Measurements from ENCODE around the gene SLFNL1.

- TF ChIP-seq, protein P1, sequence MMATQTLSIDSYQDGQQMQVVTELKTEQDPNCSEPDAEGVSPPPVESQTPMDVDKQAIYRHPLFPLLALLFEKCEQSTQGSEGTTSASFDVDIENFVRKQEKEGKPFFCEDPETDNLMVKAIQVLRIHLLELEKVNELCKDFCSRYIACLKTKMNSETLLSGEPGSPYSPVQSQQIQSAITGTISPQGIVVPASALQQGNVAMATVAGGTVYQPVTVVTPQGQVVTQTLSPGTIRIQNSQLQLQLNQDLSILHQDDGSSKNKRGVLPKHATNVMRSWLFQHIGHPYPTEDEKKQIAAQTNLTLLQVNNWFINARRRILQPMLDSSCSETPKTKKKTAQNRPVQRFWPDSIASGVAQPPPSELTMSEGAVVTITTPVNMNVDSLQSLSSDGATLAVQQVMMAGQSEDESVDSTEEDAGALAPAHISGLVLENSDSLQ (IDR thresholded peaks at IDR 0.05): no peak
- TF ChIP-seq SUZ12 (IDR thresholded peaks at IDR 0.05) (no peak), LEF1 (IDR thresholded peaks at IDR 0.05; ENCODE audit: borderline replicate concordance) (no peak), FOXA1 (IDR thresholded peaks at IDR 0.05) (no peak), FOXM1 (IDR thresholded peaks at IDR 0.05; ENCODE audit: borderline replicate concordance) (no peak), ZNF384 (IDR thresholded peaks at IDR 0.05) (no peak), BHLHE40 (IDR thresholded peaks at IDR 0.05; ENCODE audit: borderline replicate concordance) (no peak)
Measured at GRCh38 chr1:41015281-41015896, 6.1 kb downstream of the SLFNL1 start.

Measured in HEK293T (cell line).